ENCODE measurements around the gene VTI1A. TPM values are rescaled to one million over a fixed set of nuclear protein-coding genes. Genes with fewer than 3 reads are reported as not detected.

VTI1A gene
- total and polyA plus RNA-seq, 2 of the 8 experiments (the other 6 are each of a cell fraction or from before 2014, with no cell fraction given): 6.0 to 20.0 TPM

DNA sequence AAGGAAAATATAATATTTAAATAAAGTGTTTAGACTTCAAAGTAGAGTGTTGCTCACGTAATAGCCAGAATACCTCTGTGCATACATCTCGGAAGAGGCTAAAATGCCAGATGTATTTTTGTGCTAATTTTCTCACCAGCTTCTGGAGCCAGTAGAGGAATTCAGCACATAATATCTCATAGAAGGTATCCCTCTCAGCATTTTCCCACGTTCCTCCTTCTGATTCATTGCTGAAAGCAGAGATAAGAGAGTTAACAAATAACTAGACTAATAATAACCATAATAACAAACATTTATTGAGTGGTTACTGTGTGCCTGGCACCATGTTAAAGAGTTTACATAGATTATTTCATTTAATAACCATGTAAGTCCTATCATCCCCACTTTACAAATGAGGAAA is 123.6 kb downstream of the VTI1A start:
- H2BK5ac ChIP-seq (ENCODE audit: low read depth, low read length): no peak overlapping the region
- H4K91ac ChIP-seq (replicated peaks; ENCODE audit: insufficient read length, low read length): no peak overlapping the region
- H3K23ac ChIP-seq (ENCODE audit: insufficient read length): no peak overlapping the region
- no peak overlapping the region for H3K14ac ChIP-seq (ENCODE audit: insufficient read length)
- no peak overlapping the region for H3K27ac ChIP-seq (ENCODE audit: low read depth, low read length)
- no peak overlapping the region for H4K8ac ChIP-seq (ENCODE audit: extremely low read depth, insufficient read depth, low read length)
- H3K4me1 ChIP-seq (replicated peaks in 1 of 4; ENCODE audit: control insufficient read depth in 3 of 4, insufficient read depth in 4 of 4, low read length in 3 of 4): no peaks in the 10 kb centered on the region
- no peak overlapping the region for H3K56ac ChIP-seq (replicated peaks; ENCODE audit: insufficient read length, low read depth, low read length)
- no peak for DNase-seq (ENCODE audit: low read depth in 1 of 2, low spot score in 2 of 2)
- H2BK20ac ChIP-seq (ENCODE audit: low read length): no peak overlapping the region
- no peak overlapping the region for H2BK120ac ChIP-seq (replicated peaks; ENCODE audit: low read depth, low read length)
- H2AK5ac ChIP-seq (ENCODE audit: low read depth, low read length): no peak overlapping the region
- no peaks in the 10 kb centered on the region for H3K79me1 ChIP-seq (ENCODE audit: low read depth, low read length)
- no peak overlapping the region for H3K9ac ChIP-seq (replicated peaks in 1 of 4; ENCODE audit: extremely low read depth in 1 of 4, low read depth in 3 of 4, low read length in 3 of 4)
- 91% methylated on average over 3 of the region's 3 CpGs; no CpG with 5 or more reads in 1 of the 2 experiments for WGBS, 2 experiments (ENCODE audit: extremely low coverage in 1 of 2, insufficient coverage in 1 of 2, insufficient read length in 1 of 2, insufficient replicate concordance in 2 of 2, low coverage in 1 of 2, low lambda C conversion rate in 2 of 2, missing lambda C conversion rate in 1 of 2)
- no peak overlapping the region for H3K18ac ChIP-seq (ENCODE audit: extremely low read depth, low read length)
- no peaks in the 10 kb centered on the region for H4K20me1 ChIP-seq (replicated peaks in 1 of 2; ENCODE audit: control insufficient read depth in 1 of 2, insufficient read depth in 2 of 2, low read length in 2 of 2)
- H3K23me2 ChIP-seq (ENCODE audit: low read depth, low read length): no peaks in the 10 kb centered on the region
- no peaks in the 10 kb centered on the region for H3K79me2 ChIP-seq (ENCODE audit: control insufficient read depth in 1 of 2, insufficient read depth in 2 of 2, low read length in 2 of 2)
- no peak overlapping the region for H4K5ac ChIP-seq (ENCODE audit: insufficient read length, low read depth, low read length)
- H2BK15ac ChIP-seq (ENCODE audit: low read length): no peak overlapping the region
- no peak for FAIRE-seq
- H3K36me3 ChIP-seq (ENCODE audit: control insufficient read depth in 2 of 4, insufficient read depth in 4 of 4, low read length in 3 of 4): no peaks in the 10 kb centered on the region
- H3K27me3 ChIP-seq (replicated peaks in 1 of 4; ENCODE audit: control insufficient read depth in 3 of 4, extremely low read depth in 1 of 4, insufficient read depth in 3 of 4, low read length in 3 of 4): no peaks in the 10 kb centered on the region
- H3K4ac ChIP-seq (replicated peaks; ENCODE audit: insufficient read length, low read depth, low read length): no peak overlapping the region
- no peak overlapping the region for H2AFZ ChIP-seq (ENCODE audit: low read length)
- no peak overlapping the region for H3K4me2 ChIP-seq (ENCODE audit: insufficient read depth in 1 of 2, low read depth in 2 of 2, low read length in 2 of 2)
- no peaks in the 10 kb centered on the region for H3K9me3 ChIP-seq (ENCODE audit: insufficient read depth in 2 of 2, low read depth in 1 of 2, low read length in 1 of 2)
- POLR2A ChIA-PET (ENCODE audit: partially characterized antibody): no interaction called here
- no peak overlapping the region for H3K4me3 ChIP-seq (ENCODE audit: extremely low read depth in 1 of 4, insufficient read depth in 2 of 4, low read depth in 3 of 4, low read length in 4 of 4)
- H2BK12ac ChIP-seq (ENCODE audit: low read depth, low read length): no peak overlapping the region
- CTCF ChIA-PET (ENCODE audit: partially characterized antibody): interaction anchor here (0.7 to 1.1 kb wide), 3 partner anchors 12 to 866 kb away, joined by 3 to 4 read pairs (median 3); no protein-coding TSS in a partner anchor
- no peak for TF ChIP-seq FOSL1 (IDR thresholded peaks at IDR 0.05; ENCODE audit: insufficient read depth, low read depth, low read length)
- no peak for TF ChIP-seq ASH2L (IDR thresholded peaks at IDR 0.05; ENCODE audit: low read length)
- no peak for TF ChIP-seq CHD1 (IDR thresholded peaks at IDR 0.05; ENCODE audit: low read depth, low read length)
- TF ChIP-seq PHF8 (conservative IDR thresholded peaks at IDR 0.05; ENCODE audit: low read depth, low read length): no peak
- no peak for TF ChIP-seq NRF1 (IDR thresholded peaks at IDR 0.05; ENCODE audit: low read depth, low read length)
- no peak for TF ChIP-seq POLR2AphosphoS5 (IDR thresholded peaks at IDR 0.05; ENCODE audit: low read depth, low read length)
- TF ChIP-seq SIN3A (conservative IDR thresholded peaks at IDR 0.05 in 1 of 2, IDR thresholded peaks at IDR 0.05 in 1 of 2; ENCODE audit: low read depth in 1 of 2, low read length in 2 of 2): no peak
- TF ChIP-seq YY1 (IDR thresholded peaks at IDR 0.05; ENCODE audit: low read depth, low read length): no peak
- TF ChIP-seq CREB1 (IDR thresholded peaks at IDR 0.05): no peak
- TF ChIP-seq CHD2 (IDR thresholded peaks at IDR 0.05; ENCODE audit: low read length): no peak
- TF ChIP-seq EZH2 (IDR thresholded peaks at IDR 0.05; ENCODE audit: low read depth, low read length, severe bottlenecking): no peak
